ENCODE results near the gene MAPK9. TPM values are rescaled to one million over a fixed set of nuclear protein-coding genes. Genes with fewer than 3 reads are reported as not detected.
A peak's percentile ranks its signal among the peaks of the same experiment; 100 is the strongest.

The MAPK9 gene
- total RNA-seq, 1 experiment from 2014 or later, result 54.0 TPM

- no peak for DNase-seq
- no peak for TF ChIP-seq EZH2 (IDR thresholded peaks at IDR 0.05; ENCODE audit: low read depth)
- TF ChIP-seq CTCF (conservative IDR thresholded peaks at IDR 0.05), result no peak
- Histone ChIP-seq H3K36me3 (ENCODE audit: low read depth) (no peaks in the 10 kb centered on the region), H3K9me2 (ENCODE audit: insufficient read depth) (no peaks in the 10 kb centered on the region), H3K79me2 (ENCODE audit: low read depth) (no peaks in the 10 kb centered on the region), H3K27me3 (ENCODE audit: insufficient read depth, low read depth) (peaks cover 4% of the 10 kb centered on the region; the same call in 1 of the 2 replicates), H3K27ac (no peak overlapping the region), H3K4me2 (no peak overlapping the region), H4K20me1 (ENCODE audit: insufficient read depth) (no peaks in the 10 kb centered on the region), H2AFZ (no peak overlapping the region), H3K9me3 (ENCODE audit: insufficient read depth, low read depth) (no peaks in the 10 kb centered on the region), H3K4me3 (no peak overlapping the region), H3K4me1 (replicated peaks; ENCODE audit: insufficient read depth) (no peaks in the 10 kb centered on the region), H3F3A (ENCODE audit: insufficient read depth, low read depth) (no peaks in the 10 kb centered on the region; the same call in 1 of the 2 replicates)
- no TSS peak for BruUV-seq (replicated peaks)
- intact Hi-C loops (cut with micrococcal nuclease; ENCODE audit: unreplicated experiment), result no loop called here
- CTCF ChIA-PET, result no interaction called here
- POLR2A ChIA-PET (ENCODE audit: unreplicated experiment), result no interaction called here
Observed at GRCh38 chr5:180213256-180213600, 78.7 kb downstream of the MAPK9 start.

GRCh38 chr5:180212363-180213255, 79.3 kb downstream of the MAPK9 start:
- intact Hi-C loops (cut with micrococcal nuclease; ENCODE audit: unreplicated experiment), result no loop called here
- Histone ChIP-seq H3K27ac (no peak overlapping the region), H3K4me1 (replicated peaks; ENCODE audit: insufficient read depth) (no peaks in the 10 kb centered on the region), H3K27me3 (ENCODE audit: insufficient read depth, low read depth) (peaks cover 4% of the 10 kb centered on the region; the same call in 1 of the 2 replicates), H4K20me1 (ENCODE audit: insufficient read depth) (no peaks in the 10 kb centered on the region), H3K9me2 (ENCODE audit: insufficient read depth) (no peaks in the 10 kb centered on the region), H3K4me2 (no peak overlapping the region), H3K9me3 (ENCODE audit: insufficient read depth, low read depth) (no peaks in the 10 kb centered on the region), H3F3A (ENCODE audit: insufficient read depth, low read depth) (no peaks in the 10 kb centered on the region; the same call in 1 of the 2 replicates), H3K36me3 (ENCODE audit: low read depth) (no peaks in the 10 kb centered on the region), H2AFZ (no peak overlapping the region), H3K79me2 (ENCODE audit: low read depth) (no peaks in the 10 kb centered on the region), H3K4me3 (no peak overlapping the region)
- no peak for TF ChIP-seq CTCF (conservative IDR thresholded peaks at IDR 0.05)
- no peak for TF ChIP-seq EZH2 (IDR thresholded peaks at IDR 0.05; ENCODE audit: low read depth)
- BruUV-seq (replicated peaks), result no TSS peak
- ChIA-PET POLR2A (ENCODE audit: unreplicated experiment) (no interaction called here), CTCF (no interaction called here)
- peak in 1 of 2 experiments; percentile 44 for DNase-seq

- Histone ChIP-seq H3K27me3 (ENCODE audit: insufficient read depth, low read depth) (peaks cover 4% of the 10 kb centered on the region; the same call in 1 of the 2 replicates), H3K9me2 (ENCODE audit: insufficient read depth) (no peaks in the 10 kb centered on the region), H3K36me3 (ENCODE audit: low read depth) (no peaks in the 10 kb centered on the region), H3K4me3 (no peak overlapping the region), H2AFZ (no peak overlapping the region), H3K9me3 (ENCODE audit: insufficient read depth, low read depth) (no peaks in the 10 kb centered on the region), H4K20me1 (ENCODE audit: insufficient read depth) (no peaks in the 10 kb centered on the region), H3F3A (ENCODE audit: insufficient read depth, low read depth) (no peaks in the 10 kb centered on the region; the same call in 1 of the 2 replicates), H3K27ac (no peak overlapping the region), H3K4me2 (no peak overlapping the region), H3K79me2 (ENCODE audit: low read depth) (no peaks in the 10 kb centered on the region), H3K4me1 (replicated peaks; ENCODE audit: insufficient read depth) (no peaks in the 10 kb centered on the region)
- no TSS peak for BruUV-seq (replicated peaks)
- CTCF ChIA-PET, result interaction anchor here (0.6 kb wide), 1 partner anchor 76 kb away, joined by 3 read pairs; no protein-coding TSS in a partner anchor
- POLR2A ChIA-PET (ENCODE audit: unreplicated experiment), result no interaction called here
- DNase-seq, result no peak
- no peak for TF ChIP-seq EZH2 (IDR thresholded peaks at IDR 0.05; ENCODE audit: low read depth)
- TF ChIP-seq CTCF (conservative IDR thresholded peaks at IDR 0.05), result no peak
- intact Hi-C loops (cut with micrococcal nuclease; ENCODE audit: unreplicated experiment), result no loop called here
Observed at GRCh38 chr5:180211761-180212035, 80.2 kb downstream of the MAPK9 start.
